Activated CD8-positive, alpha-beta memory T cell treated with anti-CD3 and anti-CD28 coated beads, Interleukin-2, amount 50 U/mL, for 1 hour (primary cell): Measurements from ENCODE around the gene GALM.
"Not testable (repeated sequence)": the region's sequence is repeated elsewhere in the genome, so short reads cannot be mapped to it uniquely, and the experiment has no call there.

Experiments used
- DNase-seq: peaks from one replicate; pipeline ENCODE4 v3.0.0-alpha.2; 2020; ENCODE audit errors: extremely low read depth

GALM gene

GRCh38 chr2:38711558-38711957, 45.6 kb downstream of the GALM start:
- no peak for DNase-seq

GRCh38 chr2:38712413-38712812, 46.5 kb downstream of the GALM start:
- DNase-seq: no peak

GRCh38 chr2:38712871-38713270, 47.0 kb downstream of the GALM start:
- no peak for DNase-seq

- DNase-seq: no peak
These were observed 47.4 kb downstream of the GALM start for GRCh38 chr2:38713338-38713737.

- DNase-seq: not testable (repeated sequence)
These were observed 49.0 kb downstream of the GALM start for GRCh38 chr2:38714941-38715340.

GRCh38 chr2:38716185-38716584, 50.3 kb downstream of the GALM start:
- DNase-seq: no peak

- DNase-seq: no peak
These were observed 52.7 kb downstream of the GALM start for GRCh38 chr2:38718601-38719000.

- no peak for DNase-seq
These were observed 53.8 kb downstream of the GALM start for GRCh38 chr2:38719706-38720105.

- DNase-seq: no peak
These were observed 54.8 kb downstream of the GALM start for GRCh38 chr2:38720613-38721241.

GRCh38 chr2:38722271-38723061, 56.6 kb downstream of the GALM start:
- DNase-seq: no peak

GRCh38 chr2:38723173-38723572, 57.3 kb downstream of the GALM start:
- DNase-seq: no peak

- no peak for DNase-seq
These were observed 61.7 kb downstream of the GALM start for GRCh38 chr2:38727661-38728060.

GRCh38 chr2:38728694-38729093, 62.8 kb downstream of the GALM start:
- no peak for DNase-seq

- DNase-seq: no peak
These were observed 65.2 kb downstream of the GALM start for GRCh38 chr2:38731090-38731489.

GRCh38 chr2:38731684-38732221, 65.8 kb downstream of the GALM start:
- no peak for DNase-seq

GRCh38 chr2:38733300-38733971, 67.5 kb downstream of the GALM start:
- DNase-seq: no peak

GRCh38 chr2:38734299-38735058, 68.6 kb downstream of the GALM start:
- DNase-seq: no peak

- DNase-seq: no peak
These were observed 70.0 kb downstream of the GALM start for GRCh38 chr2:38735999-38736320.

GRCh38 chr2:38737000-38737698, 71.2 kb downstream of the GALM start:
- not testable (repeated sequence) for DNase-seq

GRCh38 chr2:38737925-38738324, 72.0 kb downstream of the GALM start:
- DNase-seq: no peak

GRCh38 chr2:38739524-38739923, 73.6 kb downstream of the GALM start:
- DNase-seq: no peak
